ENCODE data around the gene MAN1C1. TPM values are rescaled to one million over a fixed set of nuclear protein-coding genes. Genes with fewer than 3 reads are reported as not detected.

MAN1C1 gene
- polyA plus RNA-seq, 1 of the 3 experiments (the other 2 are of a cell fraction): 0.20 TPM

DNA sequence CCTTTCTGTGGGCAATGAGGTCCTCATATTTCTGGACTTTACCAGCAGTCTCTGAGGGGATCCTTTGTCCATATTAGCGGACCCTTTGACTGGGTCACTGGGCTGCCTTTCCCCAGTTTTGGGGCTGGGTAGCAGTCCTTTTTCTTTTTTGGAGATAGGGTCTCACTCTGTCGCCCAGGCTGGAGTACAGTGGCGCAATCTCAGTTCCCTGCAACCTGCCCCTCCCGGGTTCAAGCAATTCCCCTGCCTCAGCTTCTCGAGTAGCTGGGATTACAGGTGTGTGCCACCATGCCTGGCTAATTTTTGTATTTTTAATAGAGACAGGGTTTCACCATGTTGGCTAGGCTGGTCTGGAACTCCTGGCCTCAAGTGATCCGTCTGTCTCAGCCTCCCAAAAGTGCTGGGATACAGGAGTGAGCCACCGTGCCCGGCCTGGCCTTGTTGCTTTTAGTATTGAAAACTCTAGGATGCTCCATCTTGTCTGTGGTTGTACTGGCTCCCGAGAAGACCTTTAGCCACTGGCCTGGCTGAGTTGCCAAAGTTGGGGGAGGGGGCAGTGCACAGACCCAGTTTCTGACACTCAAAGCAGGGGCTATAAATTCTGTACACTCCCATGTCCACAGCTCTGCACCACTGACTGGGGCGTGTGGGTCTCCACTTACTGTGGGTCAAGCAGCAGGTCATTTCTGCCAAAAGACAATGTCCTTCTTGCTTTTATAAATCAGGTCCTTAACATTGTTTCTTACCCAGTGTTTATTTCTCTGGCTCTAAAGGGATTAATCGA, 33.1 kb downstream of the MAN1C1 start:
- 53% methylated on average over 11 of the region's 11 CpGs for WGBS (ENCODE audit: low lambda C conversion rate)
- no peak overlapping the region for H3K4me3 ChIP-seq (ENCODE audit: low read depth in 2 of 2, low read length in 1 of 2)
- peak; percentile 8 for DNase-seq
- no peak for TF ChIP-seq SIN3A (IDR thresholded peaks at IDR 0.05; ENCODE audit: borderline replicate concordance, low read depth, low read length)
- TF ChIP-seq GABPA (IDR thresholded peaks at IDR 0.05; ENCODE audit: low read depth): no peak
- TF ChIP-seq ELF1 (IDR thresholded peaks at IDR 0.05): no peak
- TF ChIP-seq, protein P1, sequence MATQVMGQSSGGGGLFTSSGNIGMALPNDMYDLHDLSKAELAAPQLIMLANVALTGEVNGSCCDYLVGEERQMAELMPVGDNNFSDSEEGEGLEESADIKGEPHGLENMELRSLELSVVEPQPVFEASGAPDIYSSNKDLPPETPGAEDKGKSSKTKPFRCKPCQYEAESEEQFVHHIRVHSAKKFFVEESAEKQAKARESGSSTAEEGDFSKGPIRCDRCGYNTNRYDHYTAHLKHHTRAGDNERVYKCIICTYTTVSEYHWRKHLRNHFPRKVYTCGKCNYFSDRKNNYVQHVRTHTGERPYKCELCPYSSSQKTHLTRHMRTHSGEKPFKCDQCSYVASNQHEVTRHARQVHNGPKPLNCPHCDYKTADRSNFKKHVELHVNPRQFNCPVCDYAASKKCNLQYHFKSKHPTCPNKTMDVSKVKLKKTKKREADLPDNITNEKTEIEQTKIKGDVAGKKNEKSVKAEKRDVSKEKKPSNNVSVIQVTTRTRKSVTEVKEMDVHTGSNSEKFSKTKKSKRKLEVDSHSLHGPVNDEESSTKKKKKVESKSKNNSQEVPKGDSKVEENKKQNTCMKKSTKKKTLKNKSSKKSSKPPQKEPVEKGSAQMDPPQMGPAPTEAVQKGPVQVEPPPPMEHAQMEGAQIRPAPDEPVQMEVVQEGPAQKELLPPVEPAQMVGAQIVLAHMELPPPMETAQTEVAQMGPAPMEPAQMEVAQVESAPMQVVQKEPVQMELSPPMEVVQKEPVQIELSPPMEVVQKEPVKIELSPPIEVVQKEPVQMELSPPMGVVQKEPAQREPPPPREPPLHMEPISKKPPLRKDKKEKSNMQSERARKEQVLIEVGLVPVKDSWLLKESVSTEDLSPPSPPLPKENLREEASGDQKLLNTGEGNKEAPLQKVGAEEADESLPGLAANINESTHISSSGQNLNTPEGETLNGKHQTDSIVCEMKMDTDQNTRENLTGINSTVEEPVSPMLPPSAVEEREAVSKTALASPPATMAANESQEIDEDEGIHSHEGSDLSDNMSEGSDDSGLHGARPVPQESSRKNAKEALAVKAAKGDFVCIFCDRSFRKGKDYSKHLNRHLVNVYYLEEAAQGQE (IDR thresholded peaks at IDR 0.05; ENCODE audit: low read depth, low read length): no peak
- TF ChIP-seq, protein P2, sequence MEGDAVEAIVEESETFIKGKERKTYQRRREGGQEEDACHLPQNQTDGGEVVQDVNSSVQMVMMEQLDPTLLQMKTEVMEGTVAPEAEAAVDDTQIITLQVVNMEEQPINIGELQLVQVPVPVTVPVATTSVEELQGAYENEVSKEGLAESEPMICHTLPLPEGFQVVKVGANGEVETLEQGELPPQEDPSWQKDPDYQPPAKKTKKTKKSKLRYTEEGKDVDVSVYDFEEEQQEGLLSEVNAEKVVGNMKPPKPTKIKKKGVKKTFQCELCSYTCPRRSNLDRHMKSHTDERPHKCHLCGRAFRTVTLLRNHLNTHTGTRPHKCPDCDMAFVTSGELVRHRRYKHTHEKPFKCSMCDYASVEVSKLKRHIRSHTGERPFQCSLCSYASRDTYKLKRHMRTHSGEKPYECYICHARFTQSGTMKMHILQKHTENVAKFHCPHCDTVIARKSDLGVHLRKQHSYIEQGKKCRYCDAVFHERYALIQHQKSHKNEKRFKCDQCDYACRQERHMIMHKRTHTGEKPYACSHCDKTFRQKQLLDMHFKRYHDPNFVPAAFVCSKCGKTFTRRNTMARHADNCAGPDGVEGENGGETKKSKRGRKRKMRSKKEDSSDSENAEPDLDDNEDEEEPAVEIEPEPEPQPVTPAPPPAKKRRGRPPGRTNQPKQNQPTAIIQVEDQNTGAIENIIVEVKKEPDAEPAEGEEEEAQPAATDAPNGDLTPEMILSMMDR (IDR thresholded peaks at IDR 0.05): no peak
- no peak for TF ChIP-seq MXI1 (IDR thresholded peaks at IDR 0.05; ENCODE audit: low read depth, low read length)
- TF ChIP-seq, protein P3, sequence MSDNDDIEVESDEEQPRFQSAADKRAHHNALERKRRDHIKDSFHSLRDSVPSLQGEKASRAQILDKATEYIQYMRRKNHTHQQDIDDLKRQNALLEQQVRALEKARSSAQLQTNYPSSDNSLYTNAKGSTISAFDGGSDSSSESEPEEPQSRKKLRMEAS (IDR thresholded peaks at IDR 0.05; ENCODE audit: low read depth): no peak
- TF ChIP-seq FOSL2 (IDR thresholded peaks at IDR 0.05; ENCODE audit: borderline replicate concordance, low read depth): no peak
- TF ChIP-seq RAD21 (IDR thresholded peaks at IDR 0.05; ENCODE audit: low read length): no peak
- TF ChIP-seq, protein P4, sequence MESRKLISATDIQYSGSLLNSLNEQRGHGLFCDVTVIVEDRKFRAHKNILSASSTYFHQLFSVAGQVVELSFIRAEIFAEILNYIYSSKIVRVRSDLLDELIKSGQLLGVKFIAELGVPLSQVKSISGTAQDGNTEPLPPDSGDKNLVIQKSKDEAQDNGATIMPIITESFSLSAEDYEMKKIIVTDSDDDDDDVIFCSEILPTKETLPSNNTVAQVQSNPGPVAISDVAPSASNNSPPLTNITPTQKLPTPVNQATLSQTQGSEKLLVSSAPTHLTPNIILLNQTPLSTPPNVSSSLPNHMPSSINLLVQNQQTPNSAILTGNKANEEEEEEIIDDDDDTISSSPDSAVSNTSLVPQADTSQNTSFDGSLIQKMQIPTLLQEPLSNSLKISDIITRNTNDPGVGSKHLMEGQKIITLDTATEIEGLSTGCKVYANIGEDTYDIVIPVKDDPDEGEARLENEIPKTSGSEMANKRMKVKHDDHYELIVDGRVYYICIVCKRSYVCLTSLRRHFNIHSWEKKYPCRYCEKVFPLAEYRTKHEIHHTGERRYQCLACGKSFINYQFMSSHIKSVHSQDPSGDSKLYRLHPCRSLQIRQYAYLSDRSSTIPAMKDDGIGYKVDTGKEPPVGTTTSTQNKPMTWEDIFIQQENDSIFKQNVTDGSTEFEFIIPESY (IDR thresholded peaks at IDR 0.05; ENCODE audit: borderline replicate concordance, low read depth): no peak
- TF ChIP-seq, protein P5, sequence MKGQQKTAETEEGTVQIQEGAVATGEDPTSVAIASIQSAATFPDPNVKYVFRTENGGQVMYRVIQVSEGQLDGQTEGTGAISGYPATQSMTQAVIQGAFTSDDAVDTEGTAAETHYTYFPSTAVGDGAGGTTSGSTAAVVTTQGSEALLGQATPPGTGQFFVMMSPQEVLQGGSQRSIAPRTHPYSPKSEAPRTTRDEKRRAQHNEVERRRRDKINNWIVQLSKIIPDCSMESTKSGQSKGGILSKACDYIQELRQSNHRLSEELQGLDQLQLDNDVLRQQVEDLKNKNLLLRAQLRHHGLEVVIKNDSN (IDR thresholded peaks at IDR 0.05; ENCODE audit: borderline replicate concordance, low read depth): no peak
- TF ChIP-seq NFIC (IDR thresholded peaks at IDR 0.05; ENCODE audit: borderline replicate concordance): no peak
- no peak for TF ChIP-seq CHD2 (IDR thresholded peaks at IDR 0.05; ENCODE audit: low read length, partially characterized antibody)
- TF ChIP-seq RXRA (IDR thresholded peaks at IDR 0.05; ENCODE audit: borderline replicate concordance, low read depth): no peak
- TF ChIP-seq TCF12 (IDR thresholded peaks at IDR 0.05): no peak
- TF ChIP-seq NRF1 (IDR thresholded peaks at IDR 0.05; ENCODE audit: low read depth, low read length): no peak
- TF ChIP-seq EZH2phosphoT487 (IDR thresholded peaks at IDR 0.05; ENCODE audit: borderline replicate concordance, low read depth): no peak
- H3K27ac ChIP-seq (ENCODE audit: low read depth in 2 of 2, low read length in 1 of 2): no peak overlapping the region
- no peaks in the 10 kb centered on the region for H3K36me3 ChIP-seq (replicated peaks in 1 of 2; ENCODE audit: control insufficient read depth in 1 of 2, insufficient read depth in 2 of 2, low read length in 1 of 2)
- ChIA-PET CTCF (interaction anchor here (1.2 kb wide), 1 partner anchor 30 kb away, joined by 6 read pairs; no protein-coding TSS in a partner anchor), POLR2A (no interaction called here)
- no peak overlapping the region for H3K9ac ChIP-seq
- H3K4me2 ChIP-seq: no peak overlapping the region
- H3K9me2 ChIP-seq: no peaks in the 10 kb centered on the region
- H4K20me1 ChIP-seq (ENCODE audit: insufficient read depth): no peaks in the 10 kb centered on the region
- no peak overlapping the region for H2AFZ ChIP-seq (ENCODE audit: low read depth)
- H3K4me1 ChIP-seq (ENCODE audit: control insufficient read depth in 1 of 2, insufficient read depth in 2 of 2, low read depth in 1 of 2, low read length in 1 of 2): no peaks in the 10 kb centered on the region; a peak in 1 of 4 replicates
- H3K27me3 ChIP-seq (ENCODE audit: insufficient read depth): peaks cover 27% of the 10 kb centered on the region; the same call in 1 of the 2 replicates
- H3K9me3 ChIP-seq: no peaks in the 10 kb centered on the region
- H3F3A ChIP-seq (replicated peaks; ENCODE audit: insufficient read depth): no peaks in the 10 kb centered on the region
- no peaks in the 10 kb centered on the region for H3K79me2 ChIP-seq (ENCODE audit: insufficient read depth)
